Neural cell (in vitro differentiated cells): ENCODE results near the gene SLC5A2. TPM values are rescaled to one million over a fixed set of nuclear protein-coding genes. Genes with fewer than 3 reads are reported as not detected.

ENCODE experiments used
- H2AFZ ChIP-seq: fragments of 200-600, 300-800 bp; sonication (generic), shearing (Covaris generic); 2 replicates; pipeline ENCODE4 v1.6.0; 2014; ENCODE audit warnings: low read depth, mild to moderate bottlenecking, antibody characterized with exemption, low read length, moderate library complexity
- H3F3A ChIP-seq: fragments of 200-600 bp; shearing (Covaris generic); 2 replicates; pipeline ENCODE4 v1.6.1; 2016; ENCODE audit warnings: mild to moderate bottlenecking, moderate library complexity, mixed read lengths, antibody characterized with exemption, low read length; ENCODE audit not compliant: insufficient read depth, poor library complexity, severe bottlenecking
- H3K27ac ChIP-seq: fragments of 200-600, 300-800 bp; sonication (generic), shearing (Covaris generic); 2 replicates; pipeline ENCODE4 v1.5.1; 2014; ENCODE audit warnings: mild to moderate bottlenecking, low read length, moderate library complexity
- H3K27me3 ChIP-seq: fragments of 300-800, 200-600 bp; sonication (generic), shearing (Covaris generic); 2 replicates; pipeline ENCODE4 v1.6.0; 2014; ENCODE audit warnings: mild to moderate bottlenecking, low read depth, low read length, moderate library complexity; ENCODE audit not compliant: insufficient read depth
- H3K36me3 ChIP-seq: fragments of 300-800, 200-600 bp; sonication (generic), shearing (Covaris generic); 2 replicates; pipeline ENCODE4 v1.5.1; 2014; ENCODE audit warnings: mild to moderate bottlenecking, antibody characterized with exemption, low read length, moderate library complexity; ENCODE audit not compliant: insufficient read depth
- H3K4me2 ChIP-seq: fragments of 300-800, 200-600 bp; sonication (generic), shearing (Covaris generic); 2 replicates; pipeline ENCODE4 v1.6.0; 2014; ENCODE audit warnings: mild to moderate bottlenecking, low read length
- H3K4me3 ChIP-seq: fragments of 300-800, 200-600 bp; sonication (generic), shearing (Covaris generic); 2 replicates; pipeline ENCODE4 v1.5.1; 2014; ENCODE audit warnings: mild to moderate bottlenecking, low read length, moderate library complexity
- H3K79me2 ChIP-seq: fragments of 200-600 bp; shearing (Covaris generic); replicated peaks from 2 replicates; pipeline ENCODE4 v1.6.0; 2014; ENCODE audit warnings: mild to moderate bottlenecking, low read length, moderate library complexity; ENCODE audit not compliant: insufficient read depth
- H3K9ac ChIP-seq: fragments of 300-800, 200-600 bp; sonication (generic), shearing (Covaris generic); 2 replicates; pipeline ENCODE4 v1.6.1; 2016; ENCODE audit warnings: mild to moderate bottlenecking, low read length, mixed read lengths
- H3K9me2 ChIP-seq: fragments of 200-600 bp; shearing (Covaris generic); 2 replicates; pipeline ENCODE4 v1.6.1; 2016; ENCODE audit warnings: mild to moderate bottlenecking, low read length, mixed read lengths; ENCODE audit not compliant: insufficient read depth
- H3K9me3 ChIP-seq: fragments of 200-600, 300-800 bp; sonication (generic), shearing (Covaris generic); 2 replicates; pipeline ENCODE4 v1.6.1; 2016; ENCODE audit warnings: mild to moderate bottlenecking, mixed run types, low read length, moderate library complexity, mixed read lengths
- H4K20me1 ChIP-seq: fragments of 200-600 bp; shearing (Covaris generic); 2 replicates; pipeline ENCODE4 v1.6.1; 2016; ENCODE audit warnings: mild to moderate bottlenecking, mixed run types; ENCODE audit not compliant: insufficient read depth
- EP300 ChIP-seq: fragments of 450-650 bp; conservative IDR thresholded peaks from 2 replicates; pipeline ENCODE4 v1.6.1; 2014; ENCODE audit warnings: antibody characterized with exemption, mild to moderate bottlenecking, moderate library complexity; ENCODE audit not compliant: poor library complexity, severe bottlenecking
- EZH2 ChIP-seq: fragments of 200-600, 300-800 bp; shearing (Covaris generic), sonication (generic); IDR thresholded peaks from 2 replicates; pipeline ENCODE4 v1.6.1; 2014; ENCODE audit warnings: antibody characterized with exemption, low read length, borderline replicate concordance, mild to moderate bottlenecking; ENCODE audit not compliant: insufficient read depth, poor library complexity, severe bottlenecking
- MXI1 ChIP-seq: fragments of 450-650 bp; conservative IDR thresholded peaks from 2 replicates; pipeline ENCODE4 v1.6.1; 2014; ENCODE audit warnings: antibody characterized with exemption, mild to moderate bottlenecking; ENCODE audit not compliant: poor library complexity, severe bottlenecking
- POLR2AphosphoS5 ChIP-seq: IDR thresholded peaks from 2 replicates; pipeline ENCODE4 v1.6.1; 2012
- RAD21 ChIP-seq: fragments of 450-650 bp; conservative IDR thresholded peaks from 2 replicates; pipeline ENCODE4 v1.6.1; 2014; ENCODE audit warnings: antibody characterized with exemption, mild to moderate bottlenecking, moderate library complexity
- SMC3 ChIP-seq: fragments of 450-650 bp; conservative IDR thresholded peaks from 2 replicates; pipeline ENCODE4 v1.6.1; 2014; ENCODE audit warnings: antibody characterized with exemption, mild to moderate bottlenecking, moderate library complexity; ENCODE audit not compliant: poor library complexity
- TAF1 ChIP-seq: IDR thresholded peaks from 2 replicates; pipeline ENCODE4 v1.6.1; 2012; ENCODE audit warnings: low read depth
- polyA plus RNA-seq: library from polyadenylated mRNA; depleted of rRNA; stranded (reverse); fragments of >200 nt; gene quantifications from 2 replicates; pipeline ENCODE4 v1.2.3, GENCODE V29; 2014
- TF ChIP-seq, protein P1 (sequence below): fragments of 450-650 bp; IDR thresholded peaks from 2 replicates; pipeline ENCODE4 v1.5.1; 2014; ENCODE audit warnings: antibody characterized with exemption, mild to moderate bottlenecking, moderate library complexity; ENCODE audit not compliant: poor library complexity, severe bottlenecking
- TF ChIP-seq, protein P2 (sequence below): IDR thresholded peaks from 2 replicates; pipeline ENCODE4 v1.6.1; 2012; ENCODE audit warnings: borderline replicate concordance

Gene SLC5A2
- polyA plus RNA-seq, 1 donor from 2014 or later: not detected

GRCh38 chr16:31452631-31453106 is 30.3 kb upstream of the SLC5A2 start:
- Histone ChIP-seq H3K9me2 (no peaks in the 10 kb centered on the region), H4K20me1 (no peaks in the 10 kb centered on the region), H2AFZ (no peak overlapping the region), H3K27me3 (no peaks in the 10 kb centered on the region), H3K9me3 (no peaks in the 10 kb centered on the region), H3K4me2 (no peak overlapping the region), H3F3A (no peaks in the 10 kb centered on the region), H3K9ac (no peak overlapping the region), H3K4me3 (no peak overlapping the region), H3K36me3 (no peaks in the 10 kb centered on the region), H3K79me2 (peaks cover 12% of the 10 kb centered on the region), H3K27ac (no peak overlapping the region)
- TF ChIP-seq EP300 (no peak), SMC3 (no peak), POLR2AphosphoS5 (no peak), TAF1 (no peak), RAD21 (no peak), MXI1 (no peak), EZH2 (no peak)
- TF ChIP-seq, protein P1, sequence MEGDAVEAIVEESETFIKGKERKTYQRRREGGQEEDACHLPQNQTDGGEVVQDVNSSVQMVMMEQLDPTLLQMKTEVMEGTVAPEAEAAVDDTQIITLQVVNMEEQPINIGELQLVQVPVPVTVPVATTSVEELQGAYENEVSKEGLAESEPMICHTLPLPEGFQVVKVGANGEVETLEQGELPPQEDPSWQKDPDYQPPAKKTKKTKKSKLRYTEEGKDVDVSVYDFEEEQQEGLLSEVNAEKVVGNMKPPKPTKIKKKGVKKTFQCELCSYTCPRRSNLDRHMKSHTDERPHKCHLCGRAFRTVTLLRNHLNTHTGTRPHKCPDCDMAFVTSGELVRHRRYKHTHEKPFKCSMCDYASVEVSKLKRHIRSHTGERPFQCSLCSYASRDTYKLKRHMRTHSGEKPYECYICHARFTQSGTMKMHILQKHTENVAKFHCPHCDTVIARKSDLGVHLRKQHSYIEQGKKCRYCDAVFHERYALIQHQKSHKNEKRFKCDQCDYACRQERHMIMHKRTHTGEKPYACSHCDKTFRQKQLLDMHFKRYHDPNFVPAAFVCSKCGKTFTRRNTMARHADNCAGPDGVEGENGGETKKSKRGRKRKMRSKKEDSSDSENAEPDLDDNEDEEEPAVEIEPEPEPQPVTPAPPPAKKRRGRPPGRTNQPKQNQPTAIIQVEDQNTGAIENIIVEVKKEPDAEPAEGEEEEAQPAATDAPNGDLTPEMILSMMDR: no peak
- TF ChIP-seq, protein P2, sequence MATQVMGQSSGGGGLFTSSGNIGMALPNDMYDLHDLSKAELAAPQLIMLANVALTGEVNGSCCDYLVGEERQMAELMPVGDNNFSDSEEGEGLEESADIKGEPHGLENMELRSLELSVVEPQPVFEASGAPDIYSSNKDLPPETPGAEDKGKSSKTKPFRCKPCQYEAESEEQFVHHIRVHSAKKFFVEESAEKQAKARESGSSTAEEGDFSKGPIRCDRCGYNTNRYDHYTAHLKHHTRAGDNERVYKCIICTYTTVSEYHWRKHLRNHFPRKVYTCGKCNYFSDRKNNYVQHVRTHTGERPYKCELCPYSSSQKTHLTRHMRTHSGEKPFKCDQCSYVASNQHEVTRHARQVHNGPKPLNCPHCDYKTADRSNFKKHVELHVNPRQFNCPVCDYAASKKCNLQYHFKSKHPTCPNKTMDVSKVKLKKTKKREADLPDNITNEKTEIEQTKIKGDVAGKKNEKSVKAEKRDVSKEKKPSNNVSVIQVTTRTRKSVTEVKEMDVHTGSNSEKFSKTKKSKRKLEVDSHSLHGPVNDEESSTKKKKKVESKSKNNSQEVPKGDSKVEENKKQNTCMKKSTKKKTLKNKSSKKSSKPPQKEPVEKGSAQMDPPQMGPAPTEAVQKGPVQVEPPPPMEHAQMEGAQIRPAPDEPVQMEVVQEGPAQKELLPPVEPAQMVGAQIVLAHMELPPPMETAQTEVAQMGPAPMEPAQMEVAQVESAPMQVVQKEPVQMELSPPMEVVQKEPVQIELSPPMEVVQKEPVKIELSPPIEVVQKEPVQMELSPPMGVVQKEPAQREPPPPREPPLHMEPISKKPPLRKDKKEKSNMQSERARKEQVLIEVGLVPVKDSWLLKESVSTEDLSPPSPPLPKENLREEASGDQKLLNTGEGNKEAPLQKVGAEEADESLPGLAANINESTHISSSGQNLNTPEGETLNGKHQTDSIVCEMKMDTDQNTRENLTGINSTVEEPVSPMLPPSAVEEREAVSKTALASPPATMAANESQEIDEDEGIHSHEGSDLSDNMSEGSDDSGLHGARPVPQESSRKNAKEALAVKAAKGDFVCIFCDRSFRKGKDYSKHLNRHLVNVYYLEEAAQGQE: no peak

GRCh38 chr16:31453255-31454204 is 29.4 kb upstream of the SLC5A2 start:
- no peaks in the 10 kb centered on the region for H3K9me2 ChIP-seq
- no peak overlapping the region for H3K27ac ChIP-seq
- no peaks in the 10 kb centered on the region for H3K27me3 ChIP-seq

More at GRCh38 chr16:31453255-31454204, 29.4 kb upstream of the SLC5A2 start:
- Histone ChIP-seq H3K9me3 (no peaks in the 10 kb centered on the region), H3K9ac (no peak overlapping the region), H3K4me2 (no peak overlapping the region), H3F3A (no peaks in the 10 kb centered on the region), H2AFZ (no peak overlapping the region), H3K4me3 (no peak overlapping the region), H4K20me1 (no peaks in the 10 kb centered on the region), H3K36me3 (no peaks in the 10 kb centered on the region), H3K79me2 (peaks cover 19% of the 10 kb centered on the region)
- TF ChIP-seq MXI1: no peak
- no peak for TF ChIP-seq EZH2
- TF ChIP-seq RAD21: no peak
- no peak for TF ChIP-seq POLR2AphosphoS5
- no peak for TF ChIP-seq EP300
